ENCODE results near the gene CFAP299. TPM values are rescaled to one million over a fixed set of nuclear protein-coding genes. Genes with fewer than 3 reads are reported as not detected.
"Not testable (repeated sequence)": the region's sequence is repeated elsewhere in the genome, so short reads cannot be mapped to it uniquely, and the experiment has no call there.

CFAP299 gene
- total RNA-seq, 4 donors from 2014 or later, result 1.2 TPM; not detected in 3

DNA sequence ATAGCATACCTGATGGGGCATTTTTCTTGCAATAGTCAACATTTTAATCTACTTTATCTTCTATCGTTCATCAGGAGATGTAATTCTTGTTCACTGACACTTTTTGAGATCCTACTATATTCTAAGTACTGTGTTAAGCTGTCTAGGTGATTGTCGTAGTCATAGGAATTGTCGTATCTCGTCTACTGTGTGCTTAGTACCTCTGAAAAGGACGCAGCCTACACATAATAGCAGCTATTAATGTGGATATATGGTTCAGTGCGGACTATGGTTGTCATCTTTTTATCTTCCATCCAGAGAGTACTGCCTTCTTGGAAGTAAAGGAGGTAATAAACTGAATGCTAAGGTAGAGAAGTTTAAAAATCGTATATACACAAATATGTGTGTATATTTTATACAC, 21.9 kb upstream of the CFAP299 start:
- TF ChIP-seq, protein P1, sequence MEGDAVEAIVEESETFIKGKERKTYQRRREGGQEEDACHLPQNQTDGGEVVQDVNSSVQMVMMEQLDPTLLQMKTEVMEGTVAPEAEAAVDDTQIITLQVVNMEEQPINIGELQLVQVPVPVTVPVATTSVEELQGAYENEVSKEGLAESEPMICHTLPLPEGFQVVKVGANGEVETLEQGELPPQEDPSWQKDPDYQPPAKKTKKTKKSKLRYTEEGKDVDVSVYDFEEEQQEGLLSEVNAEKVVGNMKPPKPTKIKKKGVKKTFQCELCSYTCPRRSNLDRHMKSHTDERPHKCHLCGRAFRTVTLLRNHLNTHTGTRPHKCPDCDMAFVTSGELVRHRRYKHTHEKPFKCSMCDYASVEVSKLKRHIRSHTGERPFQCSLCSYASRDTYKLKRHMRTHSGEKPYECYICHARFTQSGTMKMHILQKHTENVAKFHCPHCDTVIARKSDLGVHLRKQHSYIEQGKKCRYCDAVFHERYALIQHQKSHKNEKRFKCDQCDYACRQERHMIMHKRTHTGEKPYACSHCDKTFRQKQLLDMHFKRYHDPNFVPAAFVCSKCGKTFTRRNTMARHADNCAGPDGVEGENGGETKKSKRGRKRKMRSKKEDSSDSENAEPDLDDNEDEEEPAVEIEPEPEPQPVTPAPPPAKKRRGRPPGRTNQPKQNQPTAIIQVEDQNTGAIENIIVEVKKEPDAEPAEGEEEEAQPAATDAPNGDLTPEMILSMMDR (IDR thresholded peaks at IDR 0.05), result no peak
- no peak for TF ChIP-seq POLR2A (IDR thresholded peaks at IDR 0.05)
- Histone ChIP-seq H3K27ac (no peak overlapping the region), H3K36me3 (no peaks in the 10 kb centered on the region), H3K4me1 (no peaks in the 10 kb centered on the region), H3K27me3 (no peaks in the 10 kb centered on the region), H3K9me3 (no peaks in the 10 kb centered on the region), H3K4me3 (no peak overlapping the region)
- DNase-seq, result no peak
- intact Hi-C loops (cut with DNase I; ENCODE audit: low total_unique reads), result no loop called here

DNA sequence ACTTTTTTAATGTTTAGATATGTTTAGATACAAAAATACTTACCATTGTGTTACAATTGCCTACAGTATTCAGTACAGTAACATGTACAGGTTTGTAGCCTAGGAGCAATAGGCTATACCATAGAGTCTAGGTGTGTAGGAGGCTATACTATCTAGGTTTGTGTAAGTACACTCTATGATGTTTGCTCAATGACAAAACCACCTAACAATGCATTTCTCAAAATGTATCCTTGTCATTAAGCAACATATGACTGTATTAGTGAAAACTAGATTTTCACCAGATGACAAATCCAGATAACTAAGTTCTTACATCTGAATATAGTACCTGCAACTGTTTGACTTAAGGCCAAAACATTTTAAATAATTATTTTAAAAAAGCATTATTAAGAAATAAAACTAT, 19.7 kb upstream of the CFAP299 start:
- H3K27me3 ChIP-seq; DNase-seq; H3K27ac ChIP-seq; H3K9me3 ChIP-seq; H3K4me3 ChIP-seq; H3K4me1 ChIP-seq; H3K36me3 ChIP-seq; intact Hi-C loops (cut with DNase I; ENCODE audit: low total_unique reads): not testable (repeated sequence)

DNA sequence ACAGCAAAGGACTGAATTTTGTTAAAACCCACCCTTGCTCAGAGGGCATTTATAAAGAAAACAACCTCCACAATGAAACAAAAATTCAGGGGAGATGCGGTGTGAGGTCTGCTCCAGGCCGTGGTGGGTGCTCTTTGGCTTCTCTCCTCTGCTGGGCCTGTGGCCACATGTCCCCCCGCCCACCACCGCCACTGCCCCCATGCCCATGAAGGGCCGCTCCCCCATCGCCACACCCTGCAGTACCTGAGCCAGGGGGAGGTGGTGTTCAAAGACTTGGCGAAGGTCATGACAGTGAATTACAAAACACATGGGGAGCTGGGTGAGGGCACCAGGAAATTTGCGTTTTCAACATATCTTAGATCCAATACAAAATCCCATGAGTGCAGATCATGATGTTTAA, 14.2 kb upstream of the CFAP299 start:
- Histone ChIP-seq H3K27ac (no peak overlapping the region), H3K4me3 (no peak overlapping the region), H3K27me3 (no peaks in the 10 kb centered on the region), H3K4me1 (no peaks in the 10 kb centered on the region), H3K9me3 (no peaks in the 10 kb centered on the region), H3K36me3 (no peaks in the 10 kb centered on the region)
- DNase-seq, result no peak
- no peak for TF ChIP-seq POLR2A (IDR thresholded peaks at IDR 0.05)
- TF ChIP-seq, protein P1 (IDR thresholded peaks at IDR 0.05), result no peak
- intact Hi-C loops (cut with DNase I; ENCODE audit: low total_unique reads), result no loop called here

DNA sequence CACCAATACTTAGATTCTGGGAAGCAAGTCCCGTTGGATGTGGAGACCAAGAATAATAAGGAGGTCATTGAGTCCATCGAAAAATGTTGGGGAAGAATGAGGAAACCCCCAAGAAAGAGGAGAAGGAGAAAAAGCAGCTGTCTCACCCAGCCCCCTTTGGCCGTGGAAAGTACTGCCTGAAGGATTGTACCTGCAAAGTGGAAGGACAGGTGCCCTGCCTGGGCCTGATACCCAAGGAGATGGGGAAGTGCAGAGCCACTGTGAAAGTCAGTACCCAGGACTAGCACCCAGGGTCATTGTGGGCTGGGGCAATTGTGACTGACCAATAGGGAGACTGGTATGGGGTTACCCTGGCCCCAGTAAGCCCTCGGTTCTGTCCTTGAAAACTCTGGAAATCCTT, 13.8 kb upstream of the CFAP299 start:
- intact Hi-C loops (cut with DNase I; ENCODE audit: low total_unique reads), result no loop called here
- no peaks in the 10 kb centered on the region for H3K36me3 ChIP-seq
- no peaks in the 10 kb centered on the region for H3K27me3 ChIP-seq
- H3K4me1 ChIP-seq, result no peaks in the 10 kb centered on the region
- H3K27ac ChIP-seq, result no peak overlapping the region
- H3K4me3 ChIP-seq, result no peak overlapping the region
- DNase-seq, result no peak
- no peak for TF ChIP-seq POLR2A (IDR thresholded peaks at IDR 0.05)
- TF ChIP-seq, protein P1 (IDR thresholded peaks at IDR 0.05), result no peak
- no peaks in the 10 kb centered on the region for H3K9me3 ChIP-seq

DNA sequence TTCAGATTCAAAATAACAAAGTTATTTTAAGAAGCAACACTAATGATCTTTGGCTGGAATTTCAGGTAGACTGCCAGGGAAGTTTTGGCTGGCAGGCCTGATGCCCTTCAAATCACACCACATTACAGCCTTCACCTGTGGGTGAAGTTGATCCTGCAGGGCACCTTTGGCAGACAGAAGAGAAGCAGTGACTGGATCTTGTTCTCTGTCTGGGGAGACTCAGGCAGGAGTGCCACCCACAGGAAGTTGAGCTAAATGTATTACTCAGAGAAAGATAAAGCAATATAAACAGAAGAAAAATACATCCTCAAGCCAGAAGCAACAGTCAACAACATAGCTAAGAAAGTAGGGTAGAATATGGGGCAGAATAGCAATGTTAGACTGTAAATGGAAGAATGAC, 12.8 kb upstream of the CFAP299 start:
- Histone ChIP-seq H3K4me3 (no peak overlapping the region), H3K4me1 (no peaks in the 10 kb centered on the region), H3K27me3 (no peaks in the 10 kb centered on the region), H3K36me3 (no peaks in the 10 kb centered on the region), H3K27ac (no peak overlapping the region), H3K9me3 (no peaks in the 10 kb centered on the region)
- intact Hi-C loops (cut with DNase I; ENCODE audit: low total_unique reads), result no loop called here
- TF ChIP-seq, protein P1 (IDR thresholded peaks at IDR 0.05), result no peak
- TF ChIP-seq POLR2A (IDR thresholded peaks at IDR 0.05), result no peak
- no peak for DNase-seq

DNA sequence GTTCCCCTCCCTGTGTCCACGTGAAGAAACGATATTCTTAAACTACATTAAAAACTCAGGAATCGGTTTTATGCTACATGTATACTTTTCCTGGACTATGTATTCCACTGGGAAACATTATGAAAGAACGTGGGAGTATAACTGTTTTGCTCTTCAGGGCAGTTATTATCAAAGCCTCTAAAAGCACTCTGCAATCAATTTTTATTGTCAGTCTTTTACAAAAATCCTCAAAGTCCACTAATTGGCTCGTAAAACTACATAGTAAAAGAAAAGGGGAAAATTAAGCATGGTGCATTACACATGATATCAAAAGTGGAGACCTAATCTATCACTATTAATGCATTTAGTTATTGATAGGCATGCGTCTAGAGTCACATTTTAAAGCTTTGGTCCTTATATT, 11.4 kb upstream of the CFAP299 start:
- Histone ChIP-seq H3K4me3 (no peak overlapping the region), H3K27ac (no peak overlapping the region), H3K27me3 (no peaks in the 10 kb centered on the region), H3K9me3 (no peaks in the 10 kb centered on the region), H3K36me3 (no peaks in the 10 kb centered on the region), H3K4me1 (no peaks in the 10 kb centered on the region)
- TF ChIP-seq, protein P1 (IDR thresholded peaks at IDR 0.05), result no peak
- no peak for TF ChIP-seq POLR2A (IDR thresholded peaks at IDR 0.05)
- no peak for DNase-seq
- intact Hi-C loops (cut with DNase I; ENCODE audit: low total_unique reads), result no loop called here
